CD4-positive, alpha-beta T cell treated with Interleukin-4 for 4 hours (primary cell): ENCODE measurements around the gene TUBA4A.
A peak's percentile ranks its signal among the peaks of the same experiment; 100 is the strongest.
"Not testable (repeated sequence)": the region's sequence is repeated elsewhere in the genome, so short reads cannot be mapped to it uniquely, and the experiment has no call there.

ENCODE experiments used
- DNase-seq: peaks from one replicate; pipeline ENCODE4 v3.0.0-alpha.2; 2020

The TUBA4A gene

DNA sequence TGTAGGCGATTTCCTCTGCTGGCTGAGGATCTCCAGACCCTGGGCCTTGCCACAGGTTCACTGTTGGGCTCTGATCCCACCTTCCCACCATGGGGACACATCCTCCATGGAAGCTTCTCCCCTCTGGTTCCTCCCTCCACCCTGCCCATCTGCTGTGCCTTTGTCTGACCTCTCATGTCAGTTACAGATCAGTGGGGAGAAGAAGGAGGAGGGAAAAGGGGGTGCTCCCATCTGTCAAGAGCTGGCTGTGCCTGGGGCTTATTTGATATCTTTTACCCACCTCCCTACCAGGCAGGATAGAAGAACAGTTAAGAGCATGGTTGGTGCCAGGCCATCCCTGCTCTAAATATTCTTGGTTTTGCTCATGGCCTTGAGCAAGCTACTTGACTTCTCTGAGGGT is 13.2 kb upstream of the TUBA4A start:
- no peak for DNase-seq

- DNase-seq: no peak
Measured at GRCh38 chr2:219266232-219266631, 12.5 kb upstream of the TUBA4A start.

DNA sequence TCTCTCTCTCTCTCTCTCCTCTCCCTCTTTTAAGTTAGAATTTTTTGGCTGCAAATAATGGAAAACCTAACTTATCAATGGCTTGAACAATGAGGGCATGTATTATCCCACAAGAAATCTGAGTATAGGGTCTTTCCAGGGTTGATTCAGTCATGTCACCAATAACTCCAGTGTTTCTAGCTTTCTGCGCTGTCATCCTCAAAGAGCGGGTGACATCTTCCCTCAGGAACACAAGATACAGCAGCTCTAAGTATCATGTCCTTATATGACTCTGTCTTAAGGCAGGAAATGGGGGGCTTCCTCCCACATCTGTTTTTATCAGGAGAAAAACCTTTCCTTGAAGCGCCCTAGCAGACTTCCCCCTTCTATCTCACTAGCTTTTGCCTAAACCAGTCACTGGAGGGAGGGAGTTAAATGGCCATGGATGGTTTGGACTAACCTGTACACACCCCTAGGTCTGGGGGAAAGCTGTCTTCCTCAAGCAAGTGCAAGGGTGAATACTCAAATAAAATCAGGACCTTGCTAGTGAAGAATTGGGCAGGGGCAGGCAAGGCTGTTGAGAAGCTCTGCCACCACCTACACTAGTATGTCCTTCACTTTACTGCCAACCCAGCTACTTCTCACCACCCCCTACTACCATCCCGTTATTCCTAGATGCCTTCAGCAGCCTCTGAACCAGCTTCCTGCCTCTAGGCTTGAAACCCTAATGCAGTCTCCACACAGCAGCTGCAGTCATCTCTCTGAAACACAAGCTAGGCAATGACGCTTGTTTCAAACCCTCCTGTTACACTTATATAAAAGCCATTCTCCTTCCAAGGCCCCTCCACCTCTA is 7.5 kb upstream of the TUBA4A start:
- no peak for DNase-seq

DNA sequence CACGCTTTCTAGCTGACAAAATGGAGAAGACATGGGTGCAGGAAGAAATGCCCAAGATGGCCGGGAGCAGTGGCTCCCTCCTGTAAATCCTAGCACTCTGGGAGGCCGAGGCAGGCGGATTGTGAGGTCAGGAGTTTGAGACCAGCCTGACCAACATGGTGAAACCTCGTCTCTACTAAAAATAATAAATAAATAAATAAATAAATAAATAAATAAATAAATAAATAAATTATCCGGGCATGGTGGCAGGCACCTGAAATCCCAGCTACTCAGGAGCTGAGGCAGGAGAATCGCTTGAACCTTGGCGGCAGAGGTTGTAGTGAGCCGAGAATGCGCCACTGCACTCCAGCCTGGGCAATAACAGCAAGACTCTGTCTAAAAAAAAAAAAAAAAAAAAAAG is 5.2 kb upstream of the TUBA4A start:
- not testable (repeated sequence) for DNase-seq

DNA sequence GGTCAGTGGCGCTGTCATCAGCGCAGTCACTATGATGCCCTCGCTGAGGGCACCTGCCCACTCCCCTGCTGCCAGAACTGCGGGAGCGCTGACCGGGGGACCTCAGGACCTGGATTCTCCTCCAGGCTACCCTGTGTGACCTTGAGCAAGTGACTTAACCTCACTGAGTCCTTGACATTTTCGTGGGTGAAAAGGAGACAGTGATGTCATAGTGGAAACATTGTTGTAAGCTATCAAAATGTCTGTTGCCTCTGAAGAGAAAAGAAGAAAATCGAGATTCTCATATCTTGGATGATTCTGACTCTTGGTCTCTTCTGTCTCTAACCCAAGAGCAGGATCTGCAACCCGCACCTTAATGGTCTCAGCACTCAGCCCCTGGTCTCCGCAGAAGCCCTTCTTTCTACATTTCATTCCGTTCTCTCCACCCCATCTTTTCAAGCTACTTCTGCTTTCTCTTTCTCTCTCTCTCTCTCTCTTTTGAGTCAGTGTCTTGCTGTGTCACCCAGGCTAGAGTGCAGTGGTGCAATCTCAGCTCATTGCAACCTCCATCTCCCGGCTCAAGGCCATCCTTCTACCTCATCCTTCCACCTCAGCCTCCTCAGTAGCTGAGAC is 978 bp upstream of the TUBA4A start:
- peak; percentile 60 for DNase-seq

DNA sequence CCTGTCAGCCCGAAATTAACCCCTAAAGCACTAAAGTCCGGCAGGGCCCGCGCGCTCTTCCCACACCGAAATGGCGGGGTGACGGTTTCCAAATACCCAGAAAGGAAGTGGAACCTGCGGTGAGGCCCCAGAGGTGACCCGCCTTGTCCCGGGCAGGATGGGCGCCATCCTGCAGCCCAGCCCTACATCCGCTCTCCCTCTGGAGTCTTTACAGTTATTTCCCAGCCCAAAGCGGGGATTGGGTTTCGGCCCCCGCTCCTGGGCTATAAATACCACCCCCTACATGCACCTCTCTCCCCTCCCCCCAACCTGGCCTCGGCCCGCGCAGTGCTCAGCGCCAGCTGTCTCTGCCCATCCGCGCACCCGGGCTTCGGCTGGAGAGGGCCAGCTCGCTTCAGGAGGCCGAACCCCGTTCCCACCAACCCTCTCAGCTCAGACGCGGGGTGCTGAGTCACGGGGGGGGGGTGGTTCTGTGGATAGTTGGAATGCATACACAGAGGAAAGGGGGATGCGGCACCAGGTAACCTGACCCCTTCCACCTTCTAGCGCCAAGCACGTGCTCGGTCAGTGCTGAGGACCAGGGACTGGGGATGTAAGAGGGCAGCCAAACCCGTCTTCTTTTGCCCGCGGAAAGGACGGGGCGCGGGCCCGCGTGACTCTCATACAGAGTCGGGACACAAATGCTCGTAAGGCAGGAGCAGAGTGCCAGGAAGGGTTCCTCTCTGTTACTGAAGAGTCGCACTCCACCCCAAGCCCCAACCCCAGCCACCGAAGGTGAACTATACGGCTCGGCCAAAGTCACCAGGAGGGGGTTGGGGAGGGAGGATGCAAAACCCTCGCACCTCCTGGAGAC is 592 bp downstream of the TUBA4A start, which contains the start of gene TUBA4B:
Gene TUBA4B, plus strand, starts transcription at position 344 of the 853 bp plus-strand sequence. Its CDS starts 165 bp downstream, at position 509.
- DNase-seq: no peak

DNA sequence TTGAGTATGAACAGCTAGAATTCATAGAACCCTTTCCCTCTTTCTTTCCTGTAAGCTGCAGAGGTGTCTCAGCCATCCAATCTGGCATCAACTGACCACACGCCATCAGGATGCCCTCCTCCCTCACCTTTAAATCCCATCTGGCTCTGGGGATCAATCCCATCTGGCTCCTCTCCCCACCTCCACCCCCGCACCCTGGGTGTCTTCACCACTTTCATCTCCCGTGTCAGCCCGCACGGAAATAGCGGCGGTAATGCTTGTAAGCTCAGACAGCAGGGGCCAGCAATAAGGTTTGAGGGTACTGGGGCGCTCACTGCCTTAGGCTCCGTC is 1.2 kb downstream of the TUBA4A start:
- no peak for DNase-seq

- peak; percentile 55 for DNase-seq
Measured at GRCh38 chr2:219252084-219252483, 1.6 kb downstream of the TUBA4A start.

GRCh38 chr2:219251656-219252055 is 2.1 kb downstream of the TUBA4A start:
- DNase-seq: no peak

- DNase-seq: no peak
Measured at GRCh38 chr2:219250049-219250781, 3.5 kb downstream of the TUBA4A start.

- DNase-seq: peak; percentile 65
Measured at GRCh38 chr2:219249203-219249980, 4.3 kb downstream of the TUBA4A start.

GRCh38 chr2:219248845-219249202 is 4.9 kb downstream of the TUBA4A start:
- DNase-seq: no peak

- peak; percentile 89 for DNase-seq
Measured at GRCh38 chr2:219247678-219248642, 5.8 kb downstream of the TUBA4A start.

DNA sequence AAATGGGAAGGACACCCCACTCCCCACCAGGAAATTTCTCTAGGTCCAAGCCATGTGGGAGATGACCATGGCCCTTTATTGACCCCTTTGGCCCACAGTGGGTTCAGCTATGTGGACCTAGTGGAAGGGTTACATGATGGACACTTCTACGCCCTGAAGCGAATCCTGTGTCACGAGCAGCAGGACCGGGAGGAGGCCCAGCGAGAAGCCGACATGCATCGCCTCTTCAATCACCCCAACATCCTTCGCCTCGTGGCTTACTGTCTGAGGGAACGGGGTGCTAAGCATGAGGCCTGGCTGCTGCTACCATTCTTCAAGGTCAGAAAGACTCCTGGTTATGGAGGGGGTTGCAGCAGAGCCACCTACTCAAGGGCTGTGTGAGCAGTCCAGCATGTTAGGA is 7.2 kb downstream of the TUBA4A start:
- DNase-seq: no peak

GRCh38 chr2:219245899-219246230 is 7.9 kb downstream of the TUBA4A start:
- DNase-seq: no peak

DNA sequence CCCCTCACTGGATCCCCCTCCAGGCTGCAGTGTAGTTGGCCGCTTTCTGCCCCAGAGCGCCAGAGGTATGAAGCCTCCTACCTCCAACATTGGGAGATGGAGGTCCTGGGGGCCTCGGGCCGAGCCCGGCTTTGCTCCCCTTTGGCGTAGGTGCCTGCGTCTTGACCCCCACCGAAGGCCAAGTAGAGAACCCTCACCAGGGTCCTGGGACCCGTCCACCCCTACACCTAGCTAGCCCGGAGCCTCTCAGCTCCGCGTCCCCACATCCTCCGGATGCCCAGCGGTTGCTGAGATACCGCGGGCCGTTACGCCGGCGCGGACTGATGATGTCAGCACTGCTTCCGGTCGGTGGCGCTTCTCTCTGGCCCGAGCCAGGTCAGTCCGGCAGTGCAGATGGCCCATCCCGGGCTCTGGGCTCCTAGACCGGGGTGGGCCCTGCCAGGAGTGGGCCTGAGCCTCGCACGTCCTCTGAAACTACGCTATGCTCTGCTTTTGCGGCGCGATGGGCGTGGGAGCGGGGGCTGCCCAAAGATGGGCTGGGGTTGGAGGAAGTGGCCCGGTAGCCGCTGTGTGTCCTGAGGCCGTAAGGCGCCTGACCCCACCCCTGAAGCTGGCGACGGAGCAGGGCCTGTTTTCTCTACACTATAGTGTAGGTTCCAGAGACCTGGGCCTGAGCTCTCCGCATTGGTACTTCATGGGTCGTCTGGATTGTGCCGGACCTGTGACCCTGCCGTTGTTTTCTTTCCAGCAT is 8.4 kb downstream of the TUBA4A start, which contains the start of the genes GLB1L and STK16:
Gene GLB1L, minus strand, starts transcription at position 297 of the 751 bp plus-strand sequence. CDS start 1,871 bp downstream, outside the sequence.
Gene STK16, plus strand, starts transcription at position 332 of the 751 bp plus-strand sequence. CDS start 521 bp downstream, outside the sequence.
- DNase-seq: peak; percentile 85

- no peak for DNase-seq
Measured at GRCh38 chr2:219244789-219245147, 8.9 kb downstream of the TUBA4A start.

DNA sequence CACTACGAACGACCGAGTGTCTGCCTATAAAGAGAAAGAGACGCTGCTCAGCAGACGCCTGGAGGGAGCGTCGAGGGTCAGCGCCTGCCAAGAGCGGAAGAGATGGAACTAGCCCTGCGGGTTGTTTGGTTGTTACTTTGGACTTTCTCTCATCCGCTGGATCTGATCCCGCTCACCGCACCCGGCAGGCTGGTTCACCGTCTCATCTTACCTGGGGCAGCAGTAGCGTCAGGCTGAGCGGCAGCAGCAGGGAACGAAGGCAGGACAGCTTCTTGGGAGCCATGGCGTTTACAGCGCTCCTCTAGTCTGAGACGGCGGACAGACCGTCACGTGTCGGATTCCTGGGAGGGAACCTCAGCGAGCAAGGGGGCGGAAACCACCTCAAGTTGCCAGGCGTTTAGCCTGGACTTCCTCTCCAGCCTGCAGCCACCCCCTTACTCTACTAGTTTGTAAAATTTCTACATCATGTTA is 10.4 kb downstream of the TUBA4A start:
- no peak for DNase-seq

GRCh38 chr2:219234331-219234730 is 19.4 kb downstream of the TUBA4A start:
- DNase-seq: no peak

DNA sequence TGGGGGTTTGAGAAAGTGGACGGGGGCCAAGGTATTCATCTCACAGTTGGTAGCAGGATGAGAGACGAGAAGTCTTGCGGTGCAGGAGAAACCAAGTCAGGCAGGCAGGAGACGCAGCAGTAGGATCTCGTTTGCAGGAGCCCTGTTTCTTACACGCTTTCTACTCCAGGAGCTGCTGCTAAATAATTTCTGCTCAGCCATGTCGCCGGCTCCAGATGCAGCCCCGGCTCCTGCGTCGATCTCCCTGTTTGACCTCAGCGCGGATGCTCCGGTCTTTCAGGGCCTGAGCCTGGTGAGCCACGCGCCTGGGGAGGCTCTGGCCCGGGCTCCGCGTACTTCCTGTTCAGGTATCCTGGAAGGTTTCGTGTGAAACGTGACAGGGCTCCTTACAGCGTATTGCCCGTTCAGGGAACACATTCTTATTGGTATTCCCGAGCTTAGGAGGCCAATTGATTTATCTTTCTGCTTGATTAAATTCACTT is 23.6 kb downstream of the TUBA4A start:
- DNase-seq: no peak
